Calu3 (cell line): ENCODE results near the gene PAPPA. TPM values are rescaled to one million over a fixed set of nuclear protein-coding genes. Genes with fewer than 3 reads are reported as not detected.

Experiments
- BruUV-seq: library from RNA; stranded (reverse); fragments of 400-500 nt; replicated peaks from 2 replicates; lab custom pipeline; 2021; lab: Mats Ljungman, UMichigan
- CTCF ChIA-PET: fragments of 300-600 bp; sonication (Branson Sonifier 250); formaldehyde crosslinking; loops from one replicate; lab custom pipeline; 2022; ENCODE audit warnings: antibody characterized with exemption; lab: Charles Lee
- DNase-seq: peaks from one replicate; pipeline ENCODE4 v3.0.0; 2022
- H3K27ac Mint-ChIP-seq: one replicate; pipeline ENCODE4 v1.8.0; 2022; ENCODE audit warnings: mixed read lengths; ENCODE audit not compliant: unreplicated experiment
- H3K27me3 Mint-ChIP-seq: one replicate; pipeline ENCODE4 v1.8.0; 2022; ENCODE audit warnings: mixed read lengths; ENCODE audit not compliant: unreplicated experiment
- H3K36me3 Mint-ChIP-seq: one replicate; pipeline ENCODE4 v1.8.0; 2022; ENCODE audit warnings: mild to moderate bottlenecking, moderate library complexity, mixed read lengths; ENCODE audit not compliant: insufficient read depth, unreplicated experiment
- H3K4me1 Mint-ChIP-seq: one replicate; pipeline ENCODE4 v1.8.0; 2022; ENCODE audit warnings: mild to moderate bottlenecking, low read depth, mixed read lengths; ENCODE audit not compliant: unreplicated experiment
- H3K4me3 Mint-ChIP-seq: one replicate; pipeline ENCODE4 v1.8.0; 2022; ENCODE audit warnings: mild to moderate bottlenecking, low read depth, moderate library complexity, mixed read lengths; ENCODE audit not compliant: unreplicated experiment
- H3K9me3 Mint-ChIP-seq: one replicate; pipeline ENCODE4 v1.8.0; 2022; ENCODE audit warnings: low read depth, mixed read lengths; ENCODE audit not compliant: unreplicated experiment
- intact Hi-C: fragments of 100-400 bp; cut with micrococcal nuclease; formaldehyde crosslinking; loops from one replicate; pipeline ENCODE4 v1.10.0; 2022; ENCODE audit not compliant: unreplicated experiment
- total RNA-seq: library from RNA; stranded (reverse); gene quantifications from 2 replicates; pipeline ENCODE4 v1.2.3, GENCODE V29; 2022
- TF ChIP-seq, protein P1 (sequence below): fragments of 200-600 bp; IDR thresholded peaks from one replicate; pipeline ENCODE4 v1.8.0; 2022; ENCODE audit warnings: antibody characterized with exemption; ENCODE audit not compliant: unreplicated experiment

PAPPA gene
- total RNA-seq, 1 experiment from 2014 or later: not detected

DNA sequence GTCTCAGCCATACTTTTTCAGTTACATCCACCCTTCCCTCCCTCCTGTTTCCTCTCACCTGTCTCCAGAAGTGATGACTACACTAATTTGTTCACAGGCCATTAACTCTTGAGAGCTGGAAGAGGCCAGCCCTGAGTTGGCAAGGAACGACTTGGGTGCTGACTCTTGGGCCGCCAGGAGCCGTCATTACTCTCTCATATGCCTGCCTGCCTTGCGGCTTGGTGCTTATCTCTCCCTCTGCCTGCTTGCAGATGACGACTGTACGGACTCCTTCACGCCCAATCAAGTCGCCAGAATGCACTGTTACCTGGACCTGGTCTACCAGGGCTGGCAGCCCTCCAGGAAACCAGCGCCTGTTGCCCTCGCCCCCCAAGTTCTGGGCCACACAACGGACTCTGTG lies 66.1 kb downstream of the PAPPA start:
- DNase-seq: no peak
- H3K27ac Mint-ChIP-seq: no peak overlapping the region
- no peaks in the 10 kb centered on the region for H3K36me3 Mint-ChIP-seq
- TF ChIP-seq, protein P1, sequence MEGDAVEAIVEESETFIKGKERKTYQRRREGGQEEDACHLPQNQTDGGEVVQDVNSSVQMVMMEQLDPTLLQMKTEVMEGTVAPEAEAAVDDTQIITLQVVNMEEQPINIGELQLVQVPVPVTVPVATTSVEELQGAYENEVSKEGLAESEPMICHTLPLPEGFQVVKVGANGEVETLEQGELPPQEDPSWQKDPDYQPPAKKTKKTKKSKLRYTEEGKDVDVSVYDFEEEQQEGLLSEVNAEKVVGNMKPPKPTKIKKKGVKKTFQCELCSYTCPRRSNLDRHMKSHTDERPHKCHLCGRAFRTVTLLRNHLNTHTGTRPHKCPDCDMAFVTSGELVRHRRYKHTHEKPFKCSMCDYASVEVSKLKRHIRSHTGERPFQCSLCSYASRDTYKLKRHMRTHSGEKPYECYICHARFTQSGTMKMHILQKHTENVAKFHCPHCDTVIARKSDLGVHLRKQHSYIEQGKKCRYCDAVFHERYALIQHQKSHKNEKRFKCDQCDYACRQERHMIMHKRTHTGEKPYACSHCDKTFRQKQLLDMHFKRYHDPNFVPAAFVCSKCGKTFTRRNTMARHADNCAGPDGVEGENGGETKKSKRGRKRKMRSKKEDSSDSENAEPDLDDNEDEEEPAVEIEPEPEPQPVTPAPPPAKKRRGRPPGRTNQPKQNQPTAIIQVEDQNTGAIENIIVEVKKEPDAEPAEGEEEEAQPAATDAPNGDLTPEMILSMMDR: no peak
- H3K9me3 Mint-ChIP-seq: peaks cover 4% of the 10 kb centered on the region
- no peaks in the 10 kb centered on the region for H3K4me1 Mint-ChIP-seq
- intact Hi-C loops: no loop called here
- no TSS peak for BruUV-seq
- no peak overlapping the region for H3K4me3 Mint-ChIP-seq
- H3K27me3 Mint-ChIP-seq: peaks cover 11% of the 10 kb centered on the region
- CTCF ChIA-PET: no interaction called here

DNA sequence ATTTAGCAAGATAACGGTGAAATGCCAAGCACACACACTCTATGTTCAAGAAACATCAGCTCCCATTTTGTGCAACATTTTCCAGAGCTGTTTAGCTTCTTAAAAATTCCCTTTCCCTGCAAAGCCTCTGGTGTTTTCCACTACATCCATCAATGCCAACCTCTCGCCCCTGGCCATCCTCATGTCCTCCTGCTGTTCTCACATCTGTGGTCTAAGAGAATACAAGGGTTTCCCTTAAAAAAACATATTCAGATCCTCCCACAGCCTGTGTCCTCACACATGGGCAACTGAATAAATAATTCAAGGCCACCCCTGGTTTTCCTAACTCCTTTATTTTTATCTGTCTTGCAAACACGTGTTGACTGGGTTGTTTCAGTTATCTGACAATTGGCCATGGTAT lies 70.3 kb downstream of the PAPPA start:
- DNase-seq: no peak
- Mint-ChIP-seq H3K4me3 (no peak overlapping the region), H3K4me1 (no peaks in the 10 kb centered on the region), H3K27me3 (peaks cover 21% of the 10 kb centered on the region), H3K9me3 (peaks cover 4% of the 10 kb centered on the region), H3K36me3 (no peaks in the 10 kb centered on the region), H3K27ac (no peak overlapping the region)
- TF ChIP-seq, protein P1: no peak
- CTCF ChIA-PET: no interaction called here
- no TSS peak for BruUV-seq
- intact Hi-C loops: no loop called here

GRCh38 chr9:116230051-116230632 lies 76.6 kb downstream of the PAPPA start:
- no peak overlapping the region for H3K4me3 Mint-ChIP-seq
- intact Hi-C loops: no loop called here
- peaks cover 8% of the 10 kb centered on the region for H3K9me3 Mint-ChIP-seq
- H3K4me1 Mint-ChIP-seq: no peaks in the 10 kb centered on the region
- peaks cover 9% of the 10 kb centered on the region for H3K27me3 Mint-ChIP-seq
- no TSS peak for BruUV-seq
- H3K27ac Mint-ChIP-seq: no peak overlapping the region
- CTCF ChIA-PET: no interaction called here
- no peaks in the 10 kb centered on the region for H3K36me3 Mint-ChIP-seq
- no peak for DNase-seq
- TF ChIP-seq, protein P1: no peak

GRCh38 chr9:116232424-116233159 lies 79.0 kb downstream of the PAPPA start:
- Mint-ChIP-seq H3K27me3 (no peaks in the 10 kb centered on the region), H3K9me3 (peaks cover 12% of the 10 kb centered on the region), H3K4me3 (no peak overlapping the region), H3K36me3 (no peaks in the 10 kb centered on the region), H3K27ac (no peak overlapping the region), H3K4me1 (no peaks in the 10 kb centered on the region)
- CTCF ChIA-PET: no interaction called here
- no TSS peak for BruUV-seq
- TF ChIP-seq, protein P1: no peak
- intact Hi-C loops: no loop called here
- no peak for DNase-seq
